H1 (cell line): ENCODE results near the gene ASAP3. TPM values are rescaled to one million over a fixed set of nuclear protein-coding genes. Genes with fewer than 3 reads are reported as not detected.

Experiments used
- CTCF ChIA-PET: fragments of 300-600 bp; sonication (Branson Sonifier 250); formaldehyde crosslinking; loops from one replicate; lab custom pipeline; 2021; ENCODE audit not compliant: partially characterized antibody; lab: Charles Lee
- POLR2A ChIA-PET: fragments of 300-600 bp; sonication (Branson Sonifier 250); formaldehyde crosslinking; loops from one replicate; lab custom pipeline; 2021; ENCODE audit warnings: inconsistent platforms; ENCODE audit not compliant: partially characterized antibody; lab: Charles Lee
- DNase-seq, 2 experiments: peaks; one replicate each; pipeline versions ENCODE4 v3.0.0 to v3.0.0-alpha.2; 2010 to 2022; ENCODE audit warnings: low spot score in 2 of 2, low read depth in 1 of 2, mixed read lengths in 1 of 2
- FAIRE-seq: peaks from 2 replicates; lab custom pipeline; 2011; peaks lifted over from hg19 to GRCh38; lab: Jason Lieb, UNC
- H2AFZ ChIP-seq: 2 replicates; pipeline ENCODE4 v1.8.1; 2012; ENCODE audit warnings: low read length, inconsistent platforms
- H2AK5ac ChIP-seq: 2 replicates; pipeline ENCODE4 v1.6.1; 2013; ENCODE audit warnings: low read depth, low read length
- H2BK120ac ChIP-seq: replicated peaks from 2 replicates; pipeline ENCODE3; 2013; ENCODE audit warnings: low read depth, low read length, inconsistent platforms
- H2BK12ac ChIP-seq: 2 replicates; pipeline ENCODE4 v1.6.1; 2013; ENCODE audit warnings: low read depth, low read length
- H2BK15ac ChIP-seq: 2 replicates; pipeline ENCODE4 v1.6.1; 2013; ENCODE audit warnings: low read length
- H2BK20ac ChIP-seq: 2 replicates; pipeline ENCODE4 v1.6.1; 2013; ENCODE audit warnings: low read length
- H2BK5ac ChIP-seq: 2 replicates; pipeline ENCODE4 v1.6.1; 2013; ENCODE audit warnings: low read depth, low read length
- H3K14ac ChIP-seq: 2 replicates; pipeline ENCODE4 v1.6.1; 2013; ENCODE audit warnings: inconsistent platforms; ENCODE audit not compliant: insufficient read length
- H3K18ac ChIP-seq: 2 replicates; pipeline ENCODE4 v1.6.1; 2013; ENCODE audit warnings: low read length; ENCODE audit errors: extremely low read depth
- H3K23ac ChIP-seq: 2 replicates; pipeline ENCODE4 v1.6.1; 2013; ENCODE audit warnings: inconsistent platforms; ENCODE audit not compliant: insufficient read length
- H3K23me2 ChIP-seq: 2 replicates; pipeline ENCODE4 v1.6.1; 2013; ENCODE audit warnings: low read depth, low read length
- H3K27ac ChIP-seq: 2 replicates; pipeline ENCODE4 v1.6.1; 2011; ENCODE audit warnings: low read depth, low read length, inconsistent platforms
- H3K27me3 ChIP-seq, 4 experiments: replicated peaks in 1 of 4; 1 replicate in 1 of 4; 2 replicates in 3 of 4; pipeline versions ENCODE4 v1.6.1 to v1.8.1; 2011 to 2013; ENCODE audit warnings: low read length in 3 of 4, mild to moderate bottlenecking in 3 of 4, inconsistent platforms in 2 of 4, mixed read lengths in 2 of 4, moderate library complexity in 1 of 4; ENCODE audit not compliant: control insufficient read depth in 3 of 4, insufficient read depth in 3 of 4; ENCODE audit errors: extremely low read depth in 1 of 4
- H3K36me3 ChIP-seq, 4 experiments: 2 replicates each; pipeline versions ENCODE4 v1.6.1 to v1.8.1; 2011 to 2013; ENCODE audit warnings: mild to moderate bottlenecking in 4 of 4, low read length in 3 of 4, moderate library complexity in 2 of 4, control low read depth in 1 of 4, inconsistent platforms in 1 of 4; ENCODE audit not compliant: insufficient read depth in 4 of 4, control insufficient read depth in 2 of 4
- H3K4ac ChIP-seq: replicated peaks from 2 replicates; pipeline ENCODE3; 2013; ENCODE audit warnings: low read length, low read depth, mixed read lengths, inconsistent platforms; ENCODE audit not compliant: insufficient read length
- H3K4me1 ChIP-seq, 4 experiments: replicated peaks in 1 of 4; 1 replicate in 1 of 4; 2 replicates in 3 of 4; pipeline versions ENCODE4 v1.6.1 to v1.8.1; 2011 to 2013; ENCODE audit warnings: low read length in 3 of 4, inconsistent platforms in 2 of 4, mixed read lengths in 1 of 4; ENCODE audit not compliant: insufficient read depth in 4 of 4, control insufficient read depth in 3 of 4
- H3K4me2 ChIP-seq, 2 experiments: 2 replicates each; pipeline versions ENCODE4 v1.6.1 to v1.8.1; 2011 to 2013; ENCODE audit warnings: low read depth in 2 of 2, low read length in 2 of 2, control low read depth in 1 of 2, inconsistent platforms in 1 of 2, mild to moderate bottlenecking in 1 of 2; ENCODE audit not compliant: insufficient read depth in 1 of 2
- H3K4me3 ChIP-seq, 4 experiments: fragments of 200-600, 300-600 bp in 1 of 4; sonication (generic), shearing (Covaris generic), sonication (Bioruptor Twin) in 1 of 4; 2 replicates each; pipeline versions ENCODE4 v1.5.1 to v1.8.1; 2011 to 2016; ENCODE audit warnings: low read length in 4 of 4, low read depth in 3 of 4, control low read depth in 2 of 4, inconsistent platforms in 2 of 4, mild to moderate bottlenecking in 2 of 4, mixed read lengths in 1 of 4, moderate library complexity in 1 of 4; ENCODE audit not compliant: insufficient read depth in 2 of 4; ENCODE audit errors: extremely low read depth in 1 of 4
- H3K56ac ChIP-seq: replicated peaks from 2 replicates; pipeline ENCODE3; 2013; ENCODE audit warnings: low read depth, mild to moderate bottlenecking, mixed read lengths, low read length, inconsistent platforms; ENCODE audit not compliant: insufficient read length
- H3K79me1 ChIP-seq: 2 replicates; pipeline ENCODE4 v1.6.1; 2013; ENCODE audit warnings: low read depth, low read length, control low read depth
- H3K79me2 ChIP-seq, 2 experiments: 2 replicates each; pipeline versions ENCODE4 v1.6.1 to v1.8.1; 2012 to 2013; ENCODE audit warnings: low read length in 2 of 2, mild to moderate bottlenecking in 2 of 2, inconsistent platforms in 1 of 2; ENCODE audit not compliant: insufficient read depth in 2 of 2, control insufficient read depth in 1 of 2
- H3K9ac ChIP-seq, 4 experiments: replicated peaks in 1 of 4; 1 replicate in 1 of 4; 2 replicates in 3 of 4; pipeline versions ENCODE4 v1.6.1 to v1.8.1; 2011 to 2013; ENCODE audit warnings: low read depth in 3 of 4, low read length in 3 of 4, control low read depth in 2 of 4, mild to moderate bottlenecking in 2 of 4, moderate library complexity in 2 of 4, inconsistent platforms in 1 of 4; ENCODE audit errors: extremely low read depth in 1 of 4
- H3K9me3 ChIP-seq, 2 experiments: 2 replicates each; pipeline versions ENCODE4 v1.6.1 to v1.8.1; 2012 to 2013; ENCODE audit warnings: mild to moderate bottlenecking in 2 of 2, moderate library complexity in 2 of 2, control low read depth in 1 of 2, inconsistent platforms in 1 of 2, low read depth in 1 of 2, low read length in 1 of 2, mixed read lengths in 1 of 2; ENCODE audit not compliant: insufficient read depth in 2 of 2
- H4K20me1 ChIP-seq, 2 experiments: replicated peaks in 1 of 2; 2 replicates each; pipeline versions ENCODE3 to v1.8.1; 2011 to 2013; ENCODE audit warnings: inconsistent platforms in 2 of 2, low read length in 2 of 2, mild to moderate bottlenecking in 1 of 2; ENCODE audit not compliant: insufficient read depth in 2 of 2, control insufficient read depth in 1 of 2
- H4K5ac ChIP-seq: 2 replicates; pipeline ENCODE4 v1.6.1; 2013; ENCODE audit warnings: low read length, low read depth, mixed read lengths, inconsistent platforms; ENCODE audit not compliant: insufficient read length
- H4K8ac ChIP-seq: 2 replicates; pipeline ENCODE4 v1.8.0; 2013; ENCODE audit warnings: mild to moderate bottlenecking, moderate library complexity, low read length, inconsistent platforms; ENCODE audit not compliant: insufficient read depth; ENCODE audit errors: extremely low read depth
- H4K91ac ChIP-seq: replicated peaks from 2 replicates; pipeline ENCODE3; 2013; ENCODE audit warnings: low read length, mixed read lengths, inconsistent platforms; ENCODE audit not compliant: insufficient read length
- CBX8 ChIP-seq: fragments of 300-800, 300-1000 bp; sonication (generic); IDR thresholded peaks from 2 replicates; pipeline ENCODE4 v1.7.1; 2016; ENCODE audit warnings: low read depth, low read length, borderline replicate concordance
- CEBPB ChIP-seq: IDR thresholded peaks from 2 replicates; pipeline ENCODE4 v1.6.1; 2012; ENCODE audit warnings: low read depth, low read length
- CREB1 ChIP-seq: IDR thresholded peaks from 2 replicates; pipeline ENCODE4 v1.6.1; 2012; ENCODE audit warnings: inconsistent platforms
- EGR1 ChIP-seq: IDR thresholded peaks from 2 replicates; pipeline ENCODE4 v1.6.1; 2011; ENCODE audit warnings: low read depth, low read length, borderline replicate concordance
- JUN ChIP-seq: IDR thresholded peaks from 2 replicates; pipeline ENCODE4 v1.6.1; 2011; ENCODE audit warnings: low read depth, mild to moderate bottlenecking, improper control_type of control experiment, low read length
- KDM4A ChIP-seq: IDR thresholded peaks from one replicate; pipeline ENCODE4 v1.7.1; 2012; ENCODE audit warnings: low read depth, mild to moderate bottlenecking, moderate library complexity, low read length, inconsistent platforms; ENCODE audit not compliant: severe bottlenecking
- NANOG ChIP-seq: IDR thresholded peaks from 2 replicates; pipeline ENCODE4 v1.6.1; 2011; ENCODE audit warnings: low read length, low read depth, mild to moderate bottlenecking, inconsistent platforms; ENCODE audit not compliant: insufficient read depth, poor library complexity, severe bottlenecking
- RBBP5 ChIP-seq: IDR thresholded peaks from 2 replicates; pipeline ENCODE4 v1.7.1; 2012; ENCODE audit warnings: low read depth, mild to moderate bottlenecking, inconsistent platforms, low read length, moderate library complexity, borderline replicate concordance
- SAP30 ChIP-seq: fragments of 300-600 bp; sonication (generic); IDR thresholded peaks from 2 replicates; pipeline ENCODE4 v1.7.1; 2012; ENCODE audit warnings: low read length, moderate library complexity, mild to moderate bottlenecking, inconsistent platforms; ENCODE audit not compliant: insufficient read depth, insufficient replicate concordance
- SIN3A ChIP-seq, 2 experiments: IDR thresholded peaks in 1 of 2; conservative IDR thresholded peaks in 1 of 2; 2 replicates each; pipeline ENCODE4 v1.6.1; 2011 to 2012; ENCODE audit warnings: low read length in 2 of 2, improper control_type of control experiment in 1 of 2, low read depth in 1 of 2, mild to moderate bottlenecking in 1 of 2
- SP2 ChIP-seq: IDR thresholded peaks from 2 replicates; pipeline ENCODE4 v1.6.1; 2012; ENCODE audit warnings: mild to moderate bottlenecking, low read length, inconsistent platforms
- TCF12 ChIP-seq: IDR thresholded peaks from 2 replicates; pipeline ENCODE4 v1.6.1; 2011; ENCODE audit warnings: low read depth, mild to moderate bottlenecking, low read length
- WGBS, 2 experiments: shearing (Covaris generic) in 1 of 2; methylation state at CpG; one replicate each; pipeline versions ENCODE4 v1.1.6 to v1.1.7; 2013 to 2015; ENCODE audit warnings: low lambda C conversion rate in 2 of 2, mixed read lengths in 2 of 2, inconsistent platforms in 1 of 2, low coverage in 1 of 2, missing lambda C conversion rate in 1 of 2; ENCODE audit not compliant: insufficient replicate concordance in 2 of 2, insufficient coverage in 1 of 2, insufficient read length in 1 of 2; ENCODE audit errors: extremely low coverage in 1 of 2, missing lambda C conversion rate in 1 of 2; 5-methylcytosine and 5-hydroxymethylcytosine counted together
- polyA plus RNA-seq, 7 experiments: library from polyadenylated mRNA; depleted of rRNA in 3 of 7; stranded (reverse) in 5 of 7; unstranded in 2 of 7; fragments of >200 nt in 5 of 7; fragments of 200-250 nt in 2 of 7; gene quantifications; 1 replicate in 5 of 7; 2 replicates in 1 of 7; 4 replicates in 1 of 7; pipeline versions ENCODE4 v1.2.1 to v1.2.3, GENCODE V29; 2011 to 2013; ENCODE audit warnings: missing spikeins in 2 of 7, mixed read lengths in 2 of 7
- total RNA-seq: library from RNA; stranded (reverse); fragmentation: NEBNext Ultra II Directional; extraction: Animal tissue kit (Norgen Biotek cat#: 25700); gene quantifications from 2 replicates; pipeline ENCODE4 v1.2.1, GENCODE V29; 2021

The ASAP3 gene
- total and polyA plus RNA-seq, 2 of the 8 experiments (the other 6 are each of a cell fraction or from before 2014, with no cell fraction given) = 53.1 to 58.0 TPM

DNA sequence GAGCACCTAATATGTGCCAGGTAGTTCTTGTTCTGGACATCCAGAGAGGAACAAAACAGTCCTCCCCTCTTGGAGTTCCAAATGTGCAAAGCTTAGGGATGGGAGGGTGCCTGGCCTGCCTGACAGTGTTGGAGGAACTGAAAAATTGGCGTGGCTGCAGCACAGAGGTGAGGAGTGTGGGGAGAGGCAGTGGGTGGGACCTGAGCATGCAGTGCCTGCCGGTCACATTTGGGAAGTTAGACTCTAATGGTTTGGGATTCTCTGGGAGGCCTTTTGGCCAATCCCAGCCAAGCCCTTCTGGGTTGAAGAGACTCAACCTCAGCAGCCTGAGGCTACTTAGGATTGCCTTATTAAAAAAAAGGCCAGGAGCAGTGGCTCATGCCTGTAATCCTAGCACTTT is 57.2 kb downstream of the ASAP3 start:
- H3K27ac ChIP-seq = no peak overlapping the region
- H3K36me3 ChIP-seq = peaks cover 0 to 21% (median 11%) of the 10 kb centered on the region in 4 experiments; a peak in 6 of 8 replicates
- ChIA-PET POLR2A (interaction anchor here (1.1 to 3.1 kb wide), 3 partner anchors 10 to 83 kb away, joined by 3 to 14 read pairs (median 3); partner anchors contain the start of gene HNRNPR), CTCF (interaction anchor here (0.7 to 2.7 kb wide), 4 partner anchors 7 to 383 kb away, joined by 3 to 13 read pairs (median 6); no protein-coding TSS in a partner anchor)
- H3K23ac ChIP-seq = no peak overlapping the region
- H4K91ac ChIP-seq = no peak overlapping the region
- no peak overlapping the region for H2BK120ac ChIP-seq
- no peak overlapping the region for H2BK12ac ChIP-seq
- WGBS, 2 experiments = 100% methylated on average over 2 of the region's 2 CpGs; no CpG with 5 or more reads in 1 of the 2 experiments
- no peak overlapping the region for H2AK5ac ChIP-seq
- no peak overlapping the region for H3K4ac ChIP-seq
- 0 out of 2 replicates have a peak, but pooled peaks cover 2% of the 10 kb centered on the region for H3K79me1 ChIP-seq
- FAIRE-seq = no peak
- no peak for DNase-seq
- H3K18ac ChIP-seq = no peak overlapping the region
- no peak overlapping the region for H4K5ac ChIP-seq
- H2BK5ac ChIP-seq = no peak overlapping the region
- H3K56ac ChIP-seq = no peak overlapping the region
- no peak overlapping the region for H3K9ac ChIP-seq
- H3K14ac ChIP-seq = no peak overlapping the region
- no peak overlapping the region for H2AFZ ChIP-seq
- peaks cover 44 to 55% (median 51%) of the 10 kb centered on the region in 4 experiments for H3K27me3 ChIP-seq
- H3K9me3 ChIP-seq = no peaks in the 10 kb centered on the region; a peak in 1 of 4 replicates
- H2BK20ac ChIP-seq = no peak overlapping the region
- no peak overlapping the region for H2BK15ac ChIP-seq
- peaks cover 8% of the 10 kb centered on the region; the same call in 1 of the 2 replicates for H3K23me2 ChIP-seq
- H4K20me1 ChIP-seq = peaks cover 21 to 26% of the 10 kb centered on the region in 2 experiments
- H3K79me2 ChIP-seq = no peaks in the 10 kb centered on the region
- peaks cover 1 to 11% (median 3%) of the 10 kb centered on the region in 4 experiments; a peak in 6 of 7 replicates for H3K4me1 ChIP-seq
- H4K8ac ChIP-seq = no peak overlapping the region
- no peak overlapping the region for H3K4me3 ChIP-seq
- H3K4me2 ChIP-seq = no peak overlapping the region
- TF ChIP-seq CBX8 (no peak), KDM4A (no peak), CEBPB (no peak), SIN3A (conservative IDR thresholded peaks at IDR 0.05 in 1 of 2, IDR thresholded peaks at IDR 0.05 in 1 of 2; ENCODE audit: low read depth in 1 of 2, low read length in 2 of 2) (no peak), EGR1 (no peak), RBBP5 (no peak), CREB1 (no peak), SP2 (no peak), NANOG (no peak), JUN (no peak), SAP30 (no peak), TCF12 (no peak)
